HG03039 (cell line): ENCODE measurements around the gene GPC6.
"Not testable (repeated sequence)": the region's sequence is repeated elsewhere in the genome, so short reads cannot be mapped to it uniquely, and the experiment has no call there.

Experiments used
- ATAC-seq: cut with Tn5 transposase; IDR thresholded peaks from one replicate; pipeline ENCODE4 v1.9.1; 2021; ENCODE audit warnings: mild to moderate bottlenecking, moderate library complexity; ENCODE audit not compliant: unreplicated experiment

GPC6 gene

GRCh38 chr13:94182185-94182761 is 955.7 kb downstream of the GPC6 start:
- ATAC-seq, result no peak

- no peak for ATAC-seq
Observed at GRCh38 chr13:94186470-94186869, 959.9 kb downstream of the GPC6 start.

GRCh38 chr13:94188201-94188854 is 961.7 kb downstream of the GPC6 start:
- no peak for ATAC-seq

GRCh38 chr13:94192431-94192975 is 965.9 kb downstream of the GPC6 start:
- ATAC-seq, result no peak

GRCh38 chr13:94195715-94196114 is 969.1 kb downstream of the GPC6 start:
- ATAC-seq, result no peak

GRCh38 chr13:94196413-94196812 is 969.8 kb downstream of the GPC6 start:
- no peak for ATAC-seq

GRCh38 chr13:94198681-94199080 is 972.1 kb downstream of the GPC6 start:
- no peak for ATAC-seq

GRCh38 chr13:94199135-94199534 is 972.5 kb downstream of the GPC6 start:
- ATAC-seq, result no peak

- no peak for ATAC-seq
Observed at GRCh38 chr13:94201022-94201421, 974.4 kb downstream of the GPC6 start.

GRCh38 chr13:94204163-94204562 is 977.6 kb downstream of the GPC6 start:
- ATAC-seq, result no peak

GRCh38 chr13:94204946-94205345 is 978.3 kb downstream of the GPC6 start:
- ATAC-seq, result no peak

GRCh38 chr13:94205896-94206295 is 979.3 kb downstream of the GPC6 start:
- no peak for ATAC-seq

- ATAC-seq, result no peak
Observed at GRCh38 chr13:94209117-94209516, 982.5 kb downstream of the GPC6 start.

GRCh38 chr13:94209913-94210312 is 983.3 kb downstream of the GPC6 start:
- not testable (repeated sequence) for ATAC-seq

GRCh38 chr13:94210816-94211215 is 984.2 kb downstream of the GPC6 start:
- ATAC-seq, result no peak

GRCh38 chr13:94212196-94212595 is 985.6 kb downstream of the GPC6 start:
- no peak for ATAC-seq

- no peak for ATAC-seq
Observed at GRCh38 chr13:94214121-94214520, 987.5 kb downstream of the GPC6 start.

- ATAC-seq, result no peak
Observed at GRCh38 chr13:94214975-94215374, 988.4 kb downstream of the GPC6 start.

- no peak for ATAC-seq
Observed at GRCh38 chr13:94216476-94216875, 989.9 kb downstream of the GPC6 start.

GRCh38 chr13:94217370-94217769 is 990.8 kb downstream of the GPC6 start:
- no peak for ATAC-seq

- no peak for ATAC-seq
Observed at GRCh38 chr13:94218537-94218936, 991.9 kb downstream of the GPC6 start.

- no peak for ATAC-seq
Observed at GRCh38 chr13:94218951-94219350, 992.3 kb downstream of the GPC6 start.

GRCh38 chr13:94224670-94225069 is 998.1 kb downstream of the GPC6 start:
- no peak for ATAC-seq
